Measurements from ENCODE around the gene POLR2E. TPM values are rescaled to one million over a fixed set of nuclear protein-coding genes. Genes with fewer than 3 reads are reported as not detected.

Gene POLR2E
- 248 and 349 TPM in 2 replicates for total RNA-seq

DNA sequence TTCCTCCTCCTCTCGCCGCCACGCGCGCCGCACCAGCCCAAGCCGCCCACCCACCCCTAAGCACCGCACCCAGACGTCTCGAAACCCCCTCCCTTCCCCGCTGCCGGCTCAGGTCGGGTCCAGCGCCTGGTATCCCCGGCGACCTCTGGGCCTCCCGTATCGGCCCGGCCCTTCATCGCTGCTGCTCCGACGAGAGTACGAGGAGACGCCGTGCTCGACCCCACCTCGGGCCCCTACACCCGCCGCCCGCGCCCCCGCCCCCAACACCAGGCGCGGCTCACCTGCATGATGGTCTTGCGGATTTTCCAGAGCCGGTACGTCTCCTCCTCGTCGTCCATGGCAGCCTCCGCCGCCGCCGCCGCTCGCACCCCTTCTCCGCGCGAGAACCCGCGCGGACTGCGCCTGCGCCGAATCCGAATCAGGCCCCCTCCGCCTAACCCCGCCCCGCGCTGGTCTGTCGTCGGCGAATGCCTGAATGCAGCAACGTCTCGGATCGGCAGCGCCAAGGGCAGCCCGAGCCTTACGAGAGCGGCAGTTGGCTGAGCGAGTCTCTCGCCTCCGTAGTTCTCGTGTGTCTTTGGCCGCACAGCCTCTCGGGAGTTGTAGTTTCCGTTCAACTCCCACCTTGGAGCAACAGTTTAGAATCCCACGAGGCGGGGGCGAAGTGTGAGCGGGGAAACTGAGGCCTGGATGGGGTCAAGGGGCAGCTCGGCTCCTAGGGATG is at the start of gene POLR2E:
POLR2E (minus strand) TSS at position 398 of the 724 bp plus-strand sequence; CDS start at position 338, 60 bp downstream.
- DNase-seq (ENCODE audit: low read depth): peak; percentile 58
- H3K4me3 ChIP-seq (ENCODE audit: low read depth, low read length): peak within 1 kb of the TSS; percentile 98
- TF ChIP-seq CTCF (conservative IDR thresholded peaks at IDR 0.05; ENCODE audit: low read depth, low read length): no peak

- no peak for DNase-seq (ENCODE audit: low read depth)
- H3K4me3 ChIP-seq (ENCODE audit: low read depth, low read length): no peak overlapping the region
- TF ChIP-seq CTCF (conservative IDR thresholded peaks at IDR 0.05; ENCODE audit: low read depth, low read length): no peak
Observed at GRCh38 chr19:1144741-1145140, 49.6 kb upstream of the POLR2E start.

DNA sequence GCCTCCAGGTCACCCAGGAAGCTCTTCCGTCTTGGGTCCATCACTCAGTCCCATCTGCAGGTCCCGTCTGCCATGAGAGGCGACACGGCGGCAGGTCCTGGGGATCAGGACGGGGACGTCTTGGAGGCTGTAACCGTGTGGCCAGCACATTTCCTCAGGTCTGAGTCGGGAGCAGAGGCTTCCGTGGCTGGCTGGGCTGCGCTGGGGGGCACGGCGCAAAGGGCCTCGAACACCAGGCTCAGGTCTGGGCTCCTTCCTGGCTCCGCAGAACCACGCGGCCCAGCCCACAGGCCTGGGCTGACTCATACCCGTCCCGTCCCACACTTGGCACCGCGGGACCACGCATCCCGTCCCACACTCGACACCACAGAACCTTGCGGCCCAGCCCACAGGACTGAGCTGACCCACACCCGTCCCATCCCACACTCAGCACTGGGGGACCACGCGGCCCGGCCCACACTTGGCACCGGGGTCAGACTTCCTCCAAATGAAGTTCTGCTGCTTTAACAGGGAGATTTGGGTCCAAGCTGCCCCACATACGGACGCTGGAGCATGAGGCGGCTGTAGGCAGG is 48.7 kb upstream of the POLR2E start:
- H3K4me3 ChIP-seq (ENCODE audit: low read depth, low read length): no peak overlapping the region
- DNase-seq (ENCODE audit: low read depth): no peak
- no peak for TF ChIP-seq CTCF (conservative IDR thresholded peaks at IDR 0.05; ENCODE audit: low read depth, low read length)

GRCh38 chr19:1141944-1142343 is 46.8 kb upstream of the POLR2E start:
- TF ChIP-seq CTCF (conservative IDR thresholded peaks at IDR 0.05; ENCODE audit: low read depth, low read length): no peak
- H3K4me3 ChIP-seq (ENCODE audit: low read depth, low read length): no peak overlapping the region
- no peak for DNase-seq (ENCODE audit: low read depth)

GRCh38 chr19:1140272-1141027 is 45.3 kb upstream of the POLR2E start:
- H3K4me3 ChIP-seq (ENCODE audit: low read depth, low read length): no peak overlapping the region
- DNase-seq (ENCODE audit: low read depth): no peak
- TF ChIP-seq CTCF (conservative IDR thresholded peaks at IDR 0.05; ENCODE audit: low read depth, low read length): no peak

- TF ChIP-seq CTCF (conservative IDR thresholded peaks at IDR 0.05; ENCODE audit: low read depth, low read length): no peak
- H3K4me3 ChIP-seq (ENCODE audit: low read depth, low read length): no peak overlapping the region
- DNase-seq (ENCODE audit: low read depth): no peak
Observed at GRCh38 chr19:1139126-1139525, 44.0 kb upstream of the POLR2E start.
